Heart left ventricle (tissue), 16 donors: Measurements from ENCODE around the gene IPMK. TPM values are rescaled to one million over a fixed set of nuclear protein-coding genes. Genes with fewer than 3 reads are reported as not detected.

Source experiments
- ATAC-seq, 4 donors: fragments of 200-7000 bp; cut with Tn5 transposase; one replicate each; pipeline ENCODE4 v1.9.1; 2020 to 2022; ENCODE audit warnings: moderate library complexity in 4 of 4, mild to moderate bottlenecking in 3 of 4, moderate number of reproducible peaks in 1 of 4
- DNase-seq, 5 donors: peaks; one replicate each; pipeline ENCODE4 v3.0.0-alpha.2; 2020
- H3K27ac ChIP-seq, 12 donors: fragments of 200-600 bp; sonication (generic) in 4 of 12; one replicate each; pipeline versions ENCODE4 v1.5.0 to v1.8.0; 2016 to 2022; ENCODE audit warnings: mild to moderate bottlenecking in 2 of 12
- H3K27me3 ChIP-seq, 9 donors: fragments of 200-600 bp; sonication (generic) in 2 of 9; one replicate each; pipeline versions ENCODE4 v1.5.1 to v1.8.0; 2016 to 2022; ENCODE audit warnings: mild to moderate bottlenecking in 3 of 9
- H3K36me3 ChIP-seq, 9 donors: fragments of 200-600 bp; sonication (generic) in 2 of 9; one replicate each; pipeline versions ENCODE4 v1.5.0 to v1.8.0; 2018 to 2022; ENCODE audit warnings: mild to moderate bottlenecking in 2 of 9
- H3K4me1 ChIP-seq, 12 donors: fragments of 200-600 bp; sonication (generic) in 4 of 12; one replicate each; pipeline versions ENCODE4 v1.5.0 to v1.8.0; 2016 to 2022; ENCODE audit warnings: mild to moderate bottlenecking in 3 of 12
- H3K4me3 ChIP-seq, 12 donors: fragments of 200-600 bp; sonication (generic) in 4 of 12; one replicate each; pipeline versions ENCODE4 v1.5.0 to v1.8.0; 2017 to 2022; ENCODE audit warnings: mild to moderate bottlenecking in 9 of 12, moderate library complexity in 4 of 12
- H3K9me3 ChIP-seq, 12 donors: fragments of 200-600 bp; sonication (generic) in 4 of 12; one replicate each; pipeline versions ENCODE4 v1.5.0 to v1.8.0; 2016 to 2022; ENCODE audit warnings: mild to moderate bottlenecking in 1 of 12
- CTCF ChIP-seq, 12 donors: fragments of 200-600 bp; sonication (generic) in 4 of 12; IDR thresholded peaks; one replicate each; pipeline versions ENCODE4 v1.5.0 to v1.8.0; 2018 to 2022; ENCODE audit warnings: antibody characterized with exemption in 12 of 12, mild to moderate bottlenecking in 5 of 12
- POLR2A ChIP-seq, 2 donors: fragments of 450-650 bp; IDR thresholded peaks; one replicate each; pipeline ENCODE4 v1.6.1; 2017; ENCODE audit warnings: antibody characterized with exemption in 2 of 2, mild to moderate bottlenecking in 2 of 2, moderate library complexity in 2 of 2
- WGBS, 4 donors: extraction: QIAGEN DNeasy Blood & Tissue Kit in 2 of 4; methylation state at CpG; one replicate each; pipeline versions ENCODE4 v1.1.5 to v1.1.7; 2013 to 2018; 5-methylcytosine and 5-hydroxymethylcytosine counted together
- intact Hi-C, 10 donors: fragments of 100-400 bp; cut with DNase I; formaldehyde crosslinking; loops; one replicate each; pipeline versions ENCODE4 v1.11.1 to v1.14.2; 2022
- polyA plus RNA-seq, 2 donors: library from polyadenylated mRNA; stranded (reverse); fragments of 200-250 nt; gene quantifications; one replicate each; pipeline ENCODE4 v1.2.3, GENCODE V29; 2013
- total RNA-seq, 9 donors: library from RNA; depleted of rRNA in 2 of 9; stranded (reverse); fragments of >200 nt in 2 of 9; fragmentation: NEBNext Ultra II Directional in 3 of 9; extraction: Animal tissue kit (Norgen Biotek cat#: 25700) in 3 of 9; gene quantifications; one replicate each; pipeline versions ENCODE4 v1.1.0 to v1.2.4, GENCODE V29; 2016 to 2023
- donor health status: ischemic (EF 13 %, LVEDD 7.1; RV severe dilation, severe dysfunction).
- donor health status: healthy with polysubstance abuse.
- donor health status: DM: no; HTN: yes; CAD: no.
- donor health status: DM: no; HTN: no; CAD: no.
- donor health status: ischemic (EF 25% LVEDD 6.9; RV normal size, moderate dysfunction).
- donor health status: ischemic (EF 25% LVEDD 5.7; RV mildly dilated, moderate dysfunction).
- donor health status: healthy.
- donor health status: DM: yes; HTN: yes; CAD: no.
- donor health status: ischemic (EF 35%, LVEDD 5.7; RV mildly dilated, moderate dysfunction).
- donor health status: nonischemic (EF 11% LVEDD 7.7; RV severe dilation, severe dysfunction).
- donor health status: DM: yes; HTN: yes; CAD: no.
- donor health status: PGD.
- donor health status: ischemic (EF 29% LVEDD 5.4; RV normal size, mild dysfunction).
- donor health status: nonischemic (EF 23%, LVEDD 6.1; RV moderate dilation, normal function).

IPMK gene
- total and polyA plus RNA-seq, 11 donors, result 0.95 to 4.2 (median 2.4) TPM

GRCh38 chr10:58278274-58278961 lies 10.7 kb upstream of the IPMK start:
- 83 to 88% (median 85%) methylated on average over 7 of the region's 7 CpGs for WGBS, 4 donors
- TF ChIP-seq CTCF (IDR thresholded peaks at IDR 0.05), result no peak
- no peak for TF ChIP-seq POLR2A (IDR thresholded peaks at IDR 0.05)

DNA sequence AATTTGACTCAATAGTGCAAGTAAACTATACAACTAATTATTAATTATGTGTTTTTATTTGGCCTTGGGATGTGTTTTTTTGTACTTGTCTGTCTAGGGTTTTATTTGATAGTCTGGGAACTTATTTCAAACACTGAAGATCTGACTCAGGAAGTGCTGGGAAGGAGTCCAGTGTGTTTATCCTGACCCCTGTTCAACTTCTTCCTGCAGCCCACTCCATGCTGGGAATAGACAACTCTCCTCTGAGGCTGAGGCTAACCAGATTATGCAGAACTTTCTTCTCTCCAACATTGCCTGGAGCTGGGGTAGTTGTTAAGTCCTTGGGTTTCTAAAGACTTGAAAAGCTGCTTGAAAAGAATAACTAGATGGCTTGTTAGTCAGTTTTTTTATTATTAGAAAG lies 8.2 kb upstream of the IPMK start:
- intact Hi-C loops, result no loop called here
- peaks cover 0 to 26% (median 11%) of the 10 kb centered on the region in 12 donors for H3K4me1 ChIP-seq
- no peaks in the 10 kb centered on the region for H3K9me3 ChIP-seq
- H3K27ac ChIP-seq, result peak overlapping the region in 1 of 12 donors; percentile 30
- ATAC-seq, result peak in 3 of 4 donors; percentile 47 to 69 (median 58)
- no peak overlapping the region for H3K4me3 ChIP-seq
- H3K36me3 ChIP-seq, result peaks cover 0 to 30% (median 22%) of the 10 kb centered on the region in 9 donors
- no peaks in the 10 kb centered on the region for H3K27me3 ChIP-seq
- peak in 1 of 5 donors; percentile 12 for DNase-seq
- TF ChIP-seq POLR2A (IDR thresholded peaks at IDR 0.05) (no peak), CTCF (IDR thresholded peaks at IDR 0.05) (no peak)

More at GRCh38 chr10:58278274-58278961, 10.7 kb upstream of the IPMK start:
- peaks cover 0 to 34% (median 22%) of the 10 kb centered on the region in 9 donors for H3K36me3 ChIP-seq
- intact Hi-C loops, result no loop called here
- no peak for ATAC-seq
- no peak for DNase-seq
- H3K27ac ChIP-seq, result no peak overlapping the region
- H3K9me3 ChIP-seq, result no peaks in the 10 kb centered on the region
- peaks cover 0 to 49% (median 12%) of the 10 kb centered on the region in 12 donors for H3K4me1 ChIP-seq
- H3K4me3 ChIP-seq, result no peak overlapping the region
- no peaks in the 10 kb centered on the region for H3K27me3 ChIP-seq

- Histone ChIP-seq H3K9me3 (no peaks in the 10 kb centered on the region), H3K27me3 (no peaks in the 10 kb centered on the region), H3K4me3 (no peak overlapping the region), H3K4me1 (peaks cover 0 to 30% (median 16%) of the 10 kb centered on the region in 12 donors), H3K36me3 (peaks cover 0 to 30% (median 22%) of the 10 kb centered on the region in 9 donors), H3K27ac (peak overlapping the region in 1 of 12 donors; percentile 30)
- WGBS, 4 donors, result 84 to 94% (median 89%) methylated on average over 2 of the region's 2 CpGs
- DNase-seq (no peak), ATAC-seq (no peak)
- no peak for TF ChIP-seq CTCF (IDR thresholded peaks at IDR 0.05)
- TF ChIP-seq POLR2A (IDR thresholded peaks at IDR 0.05), result no peak
- intact Hi-C loops, result no loop called here
Observed at GRCh38 chr10:58275261-58275660, 7.6 kb upstream of the IPMK start.

GRCh38 chr10:58269782-58270290 lies 2.1 kb upstream of the IPMK start:
- H3K36me3 ChIP-seq, result no peaks in the 10 kb centered on the region
- ATAC-seq, result no peak
- TF ChIP-seq POLR2A (IDR thresholded peaks at IDR 0.05) (no peak), CTCF (IDR thresholded peaks at IDR 0.05) (no peak)
- H3K27ac ChIP-seq, result peak overlapping the region; percentile 73 to 96 (median 94)
- no peak for DNase-seq
- H3K4me1 ChIP-seq, result peaks cover 0 to 40% (median 19%) of the 10 kb centered on the region in 12 donors
- H3K27me3 ChIP-seq, result no peaks in the 10 kb centered on the region
- 12 to 16% (median 13%) methylated on average over 12 of the region's 12 CpGs for WGBS, 4 donors
- intact Hi-C loops, result loop anchor here in 5 of 10 donors (5.0 to 10.0 kb wide), 4 partner anchors 55 to 115 kb away; partner anchors contain the start of genes UBE2D1 (in 2 of the 5) and TFAM (in 1 of the 5)
- no peaks in the 10 kb centered on the region for H3K9me3 ChIP-seq
- peak overlapping the region; percentile 49 to 89 (median 80) for H3K4me3 ChIP-seq
